ENCODE measurements around the gene FCHSD1. TPM values are rescaled to one million over a fixed set of nuclear protein-coding genes. Genes with fewer than 3 reads are reported as not detected.

FCHSD1 gene
- total and polyA plus RNA-seq, 2 of the 4 experiments (the other 2 are of a cell fraction), result 33.2 to 62.1 TPM

DNA sequence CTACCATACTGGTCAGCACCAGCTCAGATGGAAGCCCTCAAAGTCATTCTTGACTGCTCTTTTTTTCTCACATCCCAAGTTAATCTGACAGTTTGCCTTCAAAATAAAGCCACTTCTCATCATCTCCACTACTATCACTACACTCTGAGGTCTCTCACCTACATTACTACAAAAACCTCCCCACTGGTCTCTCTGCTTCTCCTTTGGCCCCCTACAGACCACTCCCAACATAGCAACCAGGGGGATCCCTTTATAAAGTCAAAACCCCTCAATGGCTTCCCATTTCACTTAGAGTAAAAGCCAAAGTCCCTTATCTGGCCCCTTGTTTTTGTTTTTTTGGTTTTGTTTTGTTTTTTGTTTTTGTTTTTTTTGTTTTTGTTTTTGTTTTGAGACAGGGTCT, 26.2 kb upstream of the FCHSD1 start:
- no peak for ATAC-seq (ENCODE audit: low read depth)
- in situ Hi-C loops (cut with MboI; ENCODE audit: low sequenced_read_pairs) (loop anchor here (25.0 kb wide), 1 partner anchor 435 kb away; the partner anchor contains the start of gene NDFIP1), dilution Hi-C loops (cut with HindIII; ENCODE audit: low sequenced_read_pairs, unreplicated experiment) (no loop called here), intact Hi-C loops (cut with micrococcal nuclease) (no loop called here)
- ChIA-PET CTCF (interaction anchor here (0.6 kb wide), 1 partner anchor 999 kb away, joined by 3 read pairs; no protein-coding TSS in a partner anchor), POLR2A (ENCODE audit: unreplicated experiment) (no interaction called here)
- H2BK5ac ChIP-seq (ENCODE audit: low read depth, low read length, poor library complexity, severe bottlenecking), result no peak overlapping the region
- no peak overlapping the region for H3K4ac ChIP-seq (ENCODE audit: low read depth, low read length)
- peaks cover 17% of the 10 kb centered on the region for H3K4me1 ChIP-seq (ENCODE audit: control insufficient read depth, insufficient read depth, low read length)
- H3K27me3 ChIP-seq (ENCODE audit: control insufficient read depth, insufficient read depth, low read length), result no peaks in the 10 kb centered on the region
- no peak overlapping the region for H2BK15ac ChIP-seq (ENCODE audit: low read depth, low read length)
- H3K18ac ChIP-seq (ENCODE audit: low read depth, low read length), result no peak overlapping the region
- no peak overlapping the region for H3K23ac ChIP-seq (ENCODE audit: low read depth, low read length)
- no peak overlapping the region for H3K56ac ChIP-seq (ENCODE audit: extremely low read depth, insufficient read depth, low read length)
- H3K9ac ChIP-seq (ENCODE audit: low read depth, low read length), result no peak overlapping the region
- BruUV-seq (replicated peaks), result no TSS peak
- no peaks in the 10 kb centered on the region for H3K9me3 ChIP-seq (ENCODE audit: control insufficient read depth, insufficient read depth, low read length)
- no peak for TF ChIP-seq MXI1 (IDR thresholded peaks at IDR 0.05; ENCODE audit: borderline replicate concordance, low read depth, low read length)
- TF ChIP-seq, protein P1, sequence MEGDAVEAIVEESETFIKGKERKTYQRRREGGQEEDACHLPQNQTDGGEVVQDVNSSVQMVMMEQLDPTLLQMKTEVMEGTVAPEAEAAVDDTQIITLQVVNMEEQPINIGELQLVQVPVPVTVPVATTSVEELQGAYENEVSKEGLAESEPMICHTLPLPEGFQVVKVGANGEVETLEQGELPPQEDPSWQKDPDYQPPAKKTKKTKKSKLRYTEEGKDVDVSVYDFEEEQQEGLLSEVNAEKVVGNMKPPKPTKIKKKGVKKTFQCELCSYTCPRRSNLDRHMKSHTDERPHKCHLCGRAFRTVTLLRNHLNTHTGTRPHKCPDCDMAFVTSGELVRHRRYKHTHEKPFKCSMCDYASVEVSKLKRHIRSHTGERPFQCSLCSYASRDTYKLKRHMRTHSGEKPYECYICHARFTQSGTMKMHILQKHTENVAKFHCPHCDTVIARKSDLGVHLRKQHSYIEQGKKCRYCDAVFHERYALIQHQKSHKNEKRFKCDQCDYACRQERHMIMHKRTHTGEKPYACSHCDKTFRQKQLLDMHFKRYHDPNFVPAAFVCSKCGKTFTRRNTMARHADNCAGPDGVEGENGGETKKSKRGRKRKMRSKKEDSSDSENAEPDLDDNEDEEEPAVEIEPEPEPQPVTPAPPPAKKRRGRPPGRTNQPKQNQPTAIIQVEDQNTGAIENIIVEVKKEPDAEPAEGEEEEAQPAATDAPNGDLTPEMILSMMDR (conservative IDR thresholded peaks at IDR 0.05; ENCODE audit: low read depth, low read length), result 0 out of 2 replicates have a peak, but pooled peaks have one; percentile 17
- peaks cover 20% of the 10 kb centered on the region for H3K9me1 ChIP-seq (ENCODE audit: insufficient read depth, low read length)
- no peak overlapping the region for H2AK9ac ChIP-seq (replicated peaks; ENCODE audit: low read depth, low read length, poor library complexity)
- no peak overlapping the region for H4K8ac ChIP-seq (ENCODE audit: low read depth in 2 of 2, low read length in 2 of 2)
- no peak overlapping the region for H4K91ac ChIP-seq (ENCODE audit: insufficient read depth, low read depth, low read length)
- H3K27ac ChIP-seq (ENCODE audit: insufficient read depth, low read length), result no peak overlapping the region
- no peak overlapping the region for H2AK5ac ChIP-seq (ENCODE audit: low read depth, low read length)
- H2AFZ ChIP-seq (replicated peaks; ENCODE audit: low read length, poor library complexity), result no peak overlapping the region
- H4K5ac ChIP-seq (ENCODE audit: low read depth, low read length), result no peak overlapping the region
- H3K14ac ChIP-seq (replicated peaks; ENCODE audit: low read depth, low read length), result no peak overlapping the region
- H3K36me3 ChIP-seq (ENCODE audit: control insufficient read depth, insufficient read depth, low read length), result peaks cover 10% of the 10 kb centered on the region
- H3K4me3 ChIP-seq (ENCODE audit: insufficient read depth, low read depth, low read length), result no peak overlapping the region
- H4K20me1 ChIP-seq (ENCODE audit: insufficient read depth, low read length), result no peaks in the 10 kb centered on the region
- no peak for DNase-seq
- no peak overlapping the region for H2BK120ac ChIP-seq (ENCODE audit: low read depth, low read length)
- no peak overlapping the region for H2BK20ac ChIP-seq (ENCODE audit: low read depth, low read length)
- H3K4me2 ChIP-seq (ENCODE audit: low read depth, low read length), result no peak overlapping the region
- H3K79me1 ChIP-seq (ENCODE audit: low read depth in 1 of 2, low read length in 2 of 2), result peaks cover 12 to 25% of the 10 kb centered on the region in 2 experiments

Data from IMR-90 (cell line).